Nephron (organoid): Measurements from ENCODE around the gene LMAN2L.
A peak's percentile ranks its signal among the peaks of the same experiment; 100 is the strongest.

ENCODE experiments used
- H3K27ac Mint-ChIP-seq, 3 experiments: 2 replicates each; pipeline ENCODE4 v1.8.0; 2020; ENCODE audit warnings: mixed read lengths in 3 of 3, mild to moderate bottlenecking in 2 of 3, moderate library complexity in 1 of 3
- H3K27me3 Mint-ChIP-seq: 2 replicates; pipeline ENCODE4 v1.8.0; 2021; ENCODE audit warnings: low read depth, mild to moderate bottlenecking, moderate library complexity, mixed read lengths
- H3K36me3 Mint-ChIP-seq: 2 replicates; pipeline ENCODE4 v1.8.0; 2020; ENCODE audit warnings: low read depth, mixed read lengths
- H3K4me1 Mint-ChIP-seq: 2 replicates; pipeline ENCODE4 v1.8.0; 2020; ENCODE audit warnings: mixed read lengths
- H3K4me3 Mint-ChIP-seq, 3 experiments: 2 replicates each; pipeline ENCODE4 v1.8.0; 2020; ENCODE audit warnings: mild to moderate bottlenecking in 3 of 3, mixed read lengths in 3 of 3, moderate library complexity in 2 of 3
- H3K9me3 Mint-ChIP-seq: 2 replicates; pipeline ENCODE4 v1.8.0; 2020; ENCODE audit warnings: mixed read lengths
- CTCF ChIP-seq, 3 experiments: fragments of 200-600 bp; sonication (generic); IDR thresholded peaks; one replicate each; pipeline ENCODE4 v1.5.0; 2021; ENCODE audit warnings: antibody characterized with exemption in 3 of 3; ENCODE audit not compliant: unreplicated experiment in 3 of 3

Gene LMAN2L

GRCh38 chr2:96694816-96695455, 44.9 kb downstream of the LMAN2L start:
- Mint-ChIP-seq H3K27ac (no peak overlapping the region), H3K27me3 (no peaks in the 10 kb centered on the region), H3K4me3 (no peak overlapping the region), H3K9me3 (no peaks in the 10 kb centered on the region), H3K36me3 (no peaks in the 10 kb centered on the region), H3K4me1 (no peaks in the 10 kb centered on the region)
- no peak for TF ChIP-seq CTCF (IDR thresholded peaks at IDR 0.05; ENCODE audit: unreplicated experiment in 3 of 3)

- Mint-ChIP-seq H3K9me3 (no peaks in the 10 kb centered on the region), H3K4me1 (no peaks in the 10 kb centered on the region), H3K27me3 (no peaks in the 10 kb centered on the region), H3K27ac (no peak overlapping the region), H3K4me3 (no peak overlapping the region), H3K36me3 (no peaks in the 10 kb centered on the region)
- TF ChIP-seq CTCF (IDR thresholded peaks at IDR 0.05; ENCODE audit: unreplicated experiment in 3 of 3): no peak
Observed at GRCh38 chr2:96694279-96694678, 45.6 kb downstream of the LMAN2L start.

GRCh38 chr2:96693286-96694200, 46.3 kb downstream of the LMAN2L start:
- no peak overlapping the region for H3K4me3 Mint-ChIP-seq
- H3K36me3 Mint-ChIP-seq: no peaks in the 10 kb centered on the region
- H3K27ac Mint-ChIP-seq: no peak overlapping the region
- no peaks in the 10 kb centered on the region for H3K9me3 Mint-ChIP-seq
- H3K27me3 Mint-ChIP-seq: no peaks in the 10 kb centered on the region
- no peak for TF ChIP-seq CTCF (IDR thresholded peaks at IDR 0.05; ENCODE audit: unreplicated experiment in 3 of 3)
- no peaks in the 10 kb centered on the region for H3K4me1 Mint-ChIP-seq

GRCh38 chr2:96692094-96692971, 47.5 kb downstream of the LMAN2L start:
- TF ChIP-seq CTCF (IDR thresholded peaks at IDR 0.05; ENCODE audit: unreplicated experiment in 3 of 3): no peak
- Mint-ChIP-seq H3K36me3 (no peaks in the 10 kb centered on the region), H3K27me3 (no peaks in the 10 kb centered on the region), H3K27ac (peak overlapping the region in 1 of 3 experiments; percentile 11), H3K4me3 (no peak overlapping the region), H3K9me3 (no peaks in the 10 kb centered on the region), H3K4me1 (no peaks in the 10 kb centered on the region)

- no peaks in the 10 kb centered on the region for H3K36me3 Mint-ChIP-seq
- H3K4me1 Mint-ChIP-seq: no peaks in the 10 kb centered on the region
- no peak overlapping the region for H3K27ac Mint-ChIP-seq
- H3K27me3 Mint-ChIP-seq: no peaks in the 10 kb centered on the region
- no peaks in the 10 kb centered on the region for H3K9me3 Mint-ChIP-seq
- no peak overlapping the region for H3K4me3 Mint-ChIP-seq
- no peak for TF ChIP-seq CTCF (IDR thresholded peaks at IDR 0.05; ENCODE audit: unreplicated experiment in 3 of 3)
Observed at GRCh38 chr2:96691022-96691612, 48.7 kb downstream of the LMAN2L start.
